Testis (tissue), 2 donors: ENCODE results near the gene EPN1.

Experiments
- POLR2A ChIP-seq: fragments of 450-650 bp; IDR thresholded peaks from one replicate; pipeline ENCODE4 v1.6.1; 2017; ENCODE audit warnings: antibody characterized with exemption, mild to moderate bottlenecking, moderate library complexity
- TF ChIP-seq, protein P1 (sequence below), 3 experiments: fragments of 450-650 bp in 2 of 3; fragments of 200-600 bp in 1 of 3; sonication (generic) in 1 of 3; IDR thresholded peaks; one replicate each; pipeline ENCODE4 v1.5.1; 2016 to 2019; ENCODE audit warnings: antibody characterized with exemption in 3 of 3, mild to moderate bottlenecking in 2 of 3, moderate library complexity in 1 of 3

DNA sequence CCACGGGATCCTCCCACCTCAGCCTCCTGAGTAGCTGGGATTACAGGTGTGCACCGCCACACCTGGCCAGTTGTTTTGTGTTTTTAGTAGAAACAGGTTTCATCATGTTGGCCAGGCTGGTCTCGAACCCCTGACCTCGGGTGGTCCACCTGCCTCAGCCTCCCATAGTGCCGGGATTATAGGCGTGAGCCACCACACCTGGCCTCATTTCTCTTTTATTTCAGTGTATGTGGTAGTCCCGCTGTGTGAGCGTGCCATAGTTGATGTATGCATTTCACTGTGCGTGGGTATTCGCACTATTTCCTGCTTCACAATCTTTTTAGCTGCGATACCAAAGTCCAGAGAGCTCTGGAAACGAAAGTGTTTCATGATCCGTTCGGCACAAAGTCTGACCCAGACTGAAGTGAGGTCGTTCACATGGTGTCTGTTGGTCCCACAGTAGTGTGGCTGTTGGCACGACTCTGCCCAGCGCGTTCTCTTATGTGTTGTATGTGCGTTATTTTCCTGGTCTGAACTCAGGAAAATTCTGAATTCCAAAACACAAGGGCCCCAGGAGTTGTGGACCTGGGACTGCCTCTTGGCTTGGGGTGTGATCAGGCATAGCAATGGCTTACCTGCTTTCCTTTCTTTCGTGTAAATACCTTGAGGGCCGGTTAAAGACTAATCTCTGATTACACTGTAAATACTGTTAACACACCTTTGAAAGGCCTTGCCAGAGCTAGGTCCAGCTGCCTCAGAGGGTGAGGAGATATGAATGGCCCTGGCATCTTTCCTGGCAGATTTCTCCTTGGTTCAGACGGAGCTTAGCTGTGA, 8.6 kb downstream of the EPN1 start:
- TF ChIP-seq, protein P1, sequence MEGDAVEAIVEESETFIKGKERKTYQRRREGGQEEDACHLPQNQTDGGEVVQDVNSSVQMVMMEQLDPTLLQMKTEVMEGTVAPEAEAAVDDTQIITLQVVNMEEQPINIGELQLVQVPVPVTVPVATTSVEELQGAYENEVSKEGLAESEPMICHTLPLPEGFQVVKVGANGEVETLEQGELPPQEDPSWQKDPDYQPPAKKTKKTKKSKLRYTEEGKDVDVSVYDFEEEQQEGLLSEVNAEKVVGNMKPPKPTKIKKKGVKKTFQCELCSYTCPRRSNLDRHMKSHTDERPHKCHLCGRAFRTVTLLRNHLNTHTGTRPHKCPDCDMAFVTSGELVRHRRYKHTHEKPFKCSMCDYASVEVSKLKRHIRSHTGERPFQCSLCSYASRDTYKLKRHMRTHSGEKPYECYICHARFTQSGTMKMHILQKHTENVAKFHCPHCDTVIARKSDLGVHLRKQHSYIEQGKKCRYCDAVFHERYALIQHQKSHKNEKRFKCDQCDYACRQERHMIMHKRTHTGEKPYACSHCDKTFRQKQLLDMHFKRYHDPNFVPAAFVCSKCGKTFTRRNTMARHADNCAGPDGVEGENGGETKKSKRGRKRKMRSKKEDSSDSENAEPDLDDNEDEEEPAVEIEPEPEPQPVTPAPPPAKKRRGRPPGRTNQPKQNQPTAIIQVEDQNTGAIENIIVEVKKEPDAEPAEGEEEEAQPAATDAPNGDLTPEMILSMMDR (IDR thresholded peaks at IDR 0.05): no peak
- TF ChIP-seq POLR2A: no peak
